ENCODE data around the gene CDON.

CDON gene

GRCh38 chr11:126083829-126084607 is 21.4 kb upstream of the CDON start:
- DNase-seq, result peak; percentile 46

GRCh38 chr11:126082251-126083109 is 19.8 kb upstream of the CDON start:
- DNase-seq, result no peak

GRCh38 chr11:126081915-126082250 is 19.2 kb upstream of the CDON start:
- no peak for DNase-seq

GRCh38 chr11:126080161-126080941 is 17.7 kb upstream of the CDON start:
- no peak for DNase-seq

- DNase-seq, result peak; percentile 65
Measured at GRCh38 chr11:126079621-126080124, 17.0 kb upstream of the CDON start.

GRCh38 chr11:126076641-126077040 is 14.0 kb upstream of the CDON start:
- peak; percentile 60 for DNase-seq

GRCh38 chr11:126072801-126073594 is 10.3 kb upstream of the CDON start:
- no peak for DNase-seq

GRCh38 chr11:126072141-126072741 is 9.6 kb upstream of the CDON start:
- no peak for DNase-seq

- no peak for DNase-seq
Measured at GRCh38 chr11:126063507-126063852, 814 bp upstream of the CDON start.

GRCh38 chr11:126061707-126062678 is 673 bp downstream of the CDON start:
- peak; percentile 74 for DNase-seq

GRCh38 chr11:126060757-126061171 is 1.9 kb downstream of the CDON start:
- peak; percentile 62 for DNase-seq

GRCh38 chr11:126059238-126059781 is 3.4 kb downstream of the CDON start:
- DNase-seq, result peak; percentile 96

- DNase-seq, result no peak
Measured at GRCh38 chr11:126058105-126058874, 4.4 kb downstream of the CDON start.

GRCh38 chr11:126054882-126055281 is 7.8 kb downstream of the CDON start:
- no peak for DNase-seq

GRCh38 chr11:126054408-126054807 is 8.3 kb downstream of the CDON start:
- no peak for DNase-seq

- no peak for DNase-seq
Measured at GRCh38 chr11:126053415-126054286, 9.0 kb downstream of the CDON start.

GRCh38 chr11:126051117-126051516 is 11.5 kb downstream of the CDON start:
- DNase-seq, result peak; percentile 18

- DNase-seq, result no peak
Measured at GRCh38 chr11:126049159-126049558, 13.5 kb downstream of the CDON start.

- DNase-seq, result no peak
Measured at GRCh38 chr11:126048197-126048596, 14.5 kb downstream of the CDON start.
